GM18867 (cell line): ENCODE measurements around the gene FRMD3.

Experiments
- ATAC-seq: cut with Tn5 transposase; IDR thresholded peaks from one replicate; pipeline ENCODE4 v1.9.1; 2021; ENCODE audit warnings: mild to moderate bottlenecking, moderate library complexity; ENCODE audit not compliant: unreplicated experiment

FRMD3 gene

DNA sequence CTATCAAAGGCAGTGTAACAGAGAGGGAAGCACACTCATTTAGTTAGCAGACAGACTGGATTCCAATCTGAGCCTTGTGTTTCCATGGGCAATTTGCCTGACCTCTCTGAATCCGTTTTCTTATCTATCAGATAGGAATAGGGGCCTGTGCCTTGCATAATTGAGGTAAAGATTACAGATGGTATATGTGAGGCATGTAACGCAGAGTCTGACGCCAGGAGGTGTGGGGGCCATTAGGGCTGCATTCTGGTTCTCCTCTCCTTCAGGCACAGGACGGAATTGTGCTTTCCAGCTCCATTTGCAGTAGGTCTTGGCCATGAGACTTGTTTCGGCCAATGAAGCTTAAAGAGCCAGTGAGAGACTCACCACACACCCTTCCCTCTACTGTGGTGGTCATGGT, 97.6 kb downstream of the FRMD3 start:
- ATAC-seq = no peak

DNA sequence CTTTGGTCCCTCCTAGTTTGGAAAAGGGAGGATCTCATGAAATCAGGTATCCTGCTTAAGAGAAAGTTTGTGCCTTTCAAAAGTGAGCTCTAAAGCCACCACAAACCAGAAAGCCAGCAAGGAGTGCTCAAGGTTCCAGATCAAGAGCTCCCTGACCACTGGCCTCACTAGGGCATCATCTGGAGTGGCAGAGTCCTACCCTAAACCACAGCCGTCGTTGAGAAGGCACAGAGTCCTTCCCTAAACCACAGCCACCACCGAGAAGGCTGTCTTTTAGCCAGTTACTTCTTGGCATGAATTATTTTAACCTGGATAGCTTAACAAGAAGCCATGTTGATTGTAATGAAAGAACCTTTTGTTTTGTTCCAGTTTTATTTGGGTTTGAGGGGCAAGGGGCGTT, 102.9 kb downstream of the FRMD3 start:
- ATAC-seq = no peak

DNA sequence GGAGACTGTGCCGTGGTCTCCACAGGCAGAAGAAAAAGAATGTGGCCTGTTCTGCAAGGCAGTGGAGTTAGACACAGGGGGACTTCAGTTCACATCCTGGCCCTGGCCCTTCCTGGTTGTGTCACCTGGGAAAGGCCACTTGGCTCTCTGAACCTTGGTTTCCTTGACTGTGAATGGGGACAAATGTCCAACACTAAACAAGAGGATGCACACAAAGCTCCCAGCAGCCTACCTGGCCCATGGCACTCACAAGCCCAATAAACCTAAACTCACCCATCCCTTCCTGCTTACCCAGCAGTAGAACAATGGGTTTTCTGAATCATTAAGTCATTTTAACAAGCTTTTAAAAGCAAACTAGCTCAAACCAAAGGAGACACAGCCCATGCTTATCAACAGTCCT, 103.9 kb downstream of the FRMD3 start:
- ATAC-seq = no peak

GRCh38 chr9:83433846-83434245, 104.4 kb downstream of the FRMD3 start:
- no peak for ATAC-seq

- no peak for ATAC-seq
These were observed 105.2 kb downstream of the FRMD3 start for GRCh38 chr9:83432877-83433550.

DNA sequence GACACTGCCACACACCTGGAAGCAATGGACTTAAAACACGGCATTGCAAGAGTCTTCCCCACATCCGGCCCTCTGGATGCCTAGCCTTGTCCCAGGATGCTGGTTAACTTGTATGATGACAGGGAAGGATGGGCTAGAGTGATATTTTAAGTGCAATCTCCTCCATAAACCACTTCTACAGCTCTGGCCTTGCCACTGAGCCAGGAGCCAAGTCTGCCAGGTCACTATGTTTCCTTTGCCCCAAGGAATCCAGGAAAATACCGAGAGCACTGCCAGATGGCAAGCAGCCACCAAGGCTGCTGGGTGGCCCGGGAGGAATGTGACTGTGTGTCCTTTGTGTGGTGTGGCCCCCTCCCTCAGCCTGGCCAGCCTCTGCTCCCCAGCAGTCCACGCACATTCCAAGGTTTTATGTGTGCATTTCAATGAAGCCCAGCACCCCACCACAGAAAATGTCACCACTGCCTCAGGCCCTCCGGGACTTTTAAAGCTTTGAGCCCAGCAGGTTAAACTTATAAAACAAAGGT, 106.0 kb downstream of the FRMD3 start:
- no peak for ATAC-seq

GRCh38 chr9:83431101-83432060, 106.8 kb downstream of the FRMD3 start:
- ATAC-seq = peak; percentile 92

GRCh38 chr9:83430681-83431080, 107.5 kb downstream of the FRMD3 start:
- ATAC-seq = no peak

GRCh38 chr9:83429229-83429628, 109.0 kb downstream of the FRMD3 start:
- no peak for ATAC-seq

GRCh38 chr9:83425240-83425639, 113.0 kb downstream of the FRMD3 start:
- ATAC-seq = no peak

GRCh38 chr9:83424831-83425230, 113.4 kb downstream of the FRMD3 start:
- no peak for ATAC-seq

DNA sequence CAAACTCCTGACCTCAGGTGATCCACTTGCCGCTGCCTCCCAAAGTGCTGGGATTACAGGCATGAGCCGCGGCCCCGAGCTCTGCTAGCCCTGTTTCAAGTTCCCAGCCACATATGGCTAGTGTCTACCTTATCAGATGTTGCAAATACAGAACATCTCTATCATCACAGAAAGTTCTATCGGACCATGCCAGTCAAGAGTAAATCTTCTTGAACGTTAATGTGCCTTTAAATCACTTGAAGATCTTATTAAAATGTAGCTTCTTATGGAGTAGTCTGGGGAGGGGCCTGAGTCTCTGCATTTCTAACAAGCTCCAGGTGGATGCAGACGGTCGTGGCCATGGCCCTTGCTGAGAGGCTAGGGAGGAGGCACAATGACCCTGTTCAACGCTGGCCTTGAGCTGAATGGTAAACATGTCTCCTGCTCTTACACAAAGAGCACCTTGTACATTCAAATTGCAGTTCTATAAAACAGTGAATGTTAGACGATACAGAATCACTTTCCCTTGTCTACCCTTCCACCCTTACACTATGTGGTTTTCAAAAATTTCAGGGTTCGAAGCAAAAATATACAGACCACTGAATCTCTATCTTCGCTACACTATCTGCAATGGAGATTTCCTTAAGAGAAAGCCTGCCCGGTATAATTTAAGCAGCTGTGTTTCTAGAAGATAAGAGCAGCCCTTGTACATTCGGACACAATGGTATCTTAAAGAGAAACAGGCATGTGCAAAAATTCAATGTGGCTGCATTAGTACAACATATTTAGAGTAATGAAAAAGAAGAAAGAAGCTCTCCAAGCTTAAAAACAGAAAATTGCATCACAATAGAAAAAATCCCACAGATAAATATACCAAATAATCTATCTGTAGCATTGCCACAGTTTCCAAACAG, 114.1 kb downstream of the FRMD3 start:
- ATAC-seq = no peak

- ATAC-seq = no peak
These were observed 115.7 kb downstream of the FRMD3 start for GRCh38 chr9:83422527-83422926.

DNA sequence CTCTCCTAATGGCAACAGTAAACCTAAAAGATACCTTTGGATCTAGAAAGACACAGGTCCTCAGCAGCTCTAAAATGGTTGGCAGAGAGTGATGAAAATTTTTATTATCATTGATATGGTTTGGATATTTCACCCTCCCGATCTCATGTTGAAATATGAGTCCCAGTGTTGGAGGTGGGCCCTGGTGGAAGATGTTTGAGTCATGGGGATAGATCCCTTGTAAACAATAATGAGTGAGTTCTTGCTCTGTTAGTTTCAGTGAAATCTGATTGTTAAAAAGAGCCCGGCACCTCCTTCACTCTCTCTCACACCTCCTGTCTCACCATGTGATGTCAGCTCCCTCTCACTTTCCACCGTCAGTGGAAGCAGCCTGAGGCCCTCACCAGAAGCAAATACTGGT, 117.7 kb downstream of the FRMD3 start:
- no peak for ATAC-seq

DNA sequence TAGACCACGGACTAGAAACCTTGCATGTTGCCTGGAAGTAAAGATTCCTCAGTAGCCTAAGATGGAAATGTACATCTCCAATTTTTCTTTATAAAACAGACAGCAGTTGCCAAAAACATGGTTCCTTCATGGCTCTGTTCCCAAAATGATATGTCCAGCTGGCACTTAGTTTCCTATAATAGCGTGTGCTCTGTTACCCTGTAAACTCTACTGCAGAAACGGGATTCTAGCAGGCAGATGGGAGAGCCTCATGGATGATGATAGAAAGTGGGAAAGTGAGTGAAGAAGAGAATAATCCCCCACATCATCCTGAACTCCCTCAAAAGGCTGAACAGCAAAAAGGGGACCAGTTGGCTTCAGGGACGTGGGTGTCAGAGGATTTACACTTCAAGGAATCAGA, 118.2 kb downstream of the FRMD3 start:
- no peak for ATAC-seq

GRCh38 chr9:83418283-83418682, 119.9 kb downstream of the FRMD3 start:
- ATAC-seq = no peak

- ATAC-seq = no peak
These were observed 124.8 kb downstream of the FRMD3 start for GRCh38 chr9:83413367-83413766.

GRCh38 chr9:83410701-83411100, 127.5 kb downstream of the FRMD3 start:
- no peak for ATAC-seq

- ATAC-seq = no peak
These were observed 131.3 kb downstream of the FRMD3 start for GRCh38 chr9:83406921-83407320.

DNA sequence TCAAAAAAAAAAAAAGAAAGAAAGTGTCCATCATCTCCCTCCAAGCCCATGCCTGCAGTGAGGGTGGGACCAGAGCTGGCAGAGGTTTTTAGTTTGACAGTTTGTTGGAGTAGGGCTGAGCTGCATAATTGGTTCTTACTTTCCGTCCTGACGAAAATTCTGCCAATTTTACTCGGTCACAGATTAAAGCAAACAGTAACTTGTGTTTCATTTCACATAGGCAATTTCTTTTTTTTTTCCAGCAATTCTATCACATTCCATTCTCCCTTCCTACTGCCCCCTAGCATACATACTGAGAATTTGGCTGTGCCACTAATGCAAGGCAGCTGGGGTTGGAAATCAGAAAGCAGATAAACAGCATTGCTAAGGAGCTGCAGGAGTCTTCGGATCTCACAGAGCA, 132.4 kb downstream of the FRMD3 start:
- no peak for ATAC-seq
